ENCODE data around the gene HPX.

HPX gene

DNA sequence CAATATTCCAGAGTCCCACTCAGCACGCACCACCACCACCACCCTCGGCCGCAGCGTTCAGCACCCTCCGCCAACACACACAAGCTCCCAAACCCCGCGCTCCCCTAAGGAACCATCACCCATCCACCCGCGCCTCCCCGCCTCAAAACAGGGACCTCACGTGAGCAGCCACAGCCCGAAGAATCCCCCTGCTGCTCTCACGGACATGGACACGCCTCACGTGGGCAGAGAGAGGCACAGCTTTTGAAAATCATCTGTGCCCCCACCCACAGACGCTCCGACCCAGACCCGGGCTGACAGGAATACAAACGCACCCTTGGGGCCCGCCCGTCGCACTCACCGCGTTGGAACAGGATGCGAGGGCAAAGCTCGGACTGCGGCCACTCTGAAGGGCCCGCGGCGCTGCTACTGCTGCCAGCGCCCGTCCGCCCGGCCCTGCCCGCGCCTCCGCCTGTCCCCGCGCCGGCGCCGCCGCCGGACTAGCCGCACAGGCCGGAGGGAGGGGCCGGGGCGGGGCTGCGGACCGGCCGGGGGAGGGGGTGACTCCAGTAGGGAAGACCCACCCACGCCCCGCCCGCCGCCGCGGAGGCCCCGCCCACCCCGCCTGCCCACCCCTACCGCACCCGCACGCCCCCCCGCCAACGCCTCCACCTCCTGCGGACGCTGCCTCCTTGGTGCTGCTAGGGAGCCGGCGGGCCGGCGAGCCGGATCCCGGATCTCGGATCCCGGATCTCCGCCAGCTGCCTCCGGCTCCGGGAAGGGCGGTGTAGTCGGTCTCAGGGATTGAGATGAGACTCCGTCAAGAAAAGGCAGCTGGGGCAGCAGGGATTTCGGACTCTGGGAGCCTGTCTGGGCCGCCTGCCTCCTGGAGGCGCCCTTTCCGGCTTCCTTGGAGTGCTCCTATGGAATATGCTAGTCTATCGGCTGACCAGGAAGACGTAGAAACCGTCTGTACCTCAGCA is 32.9 kb upstream of the HPX start, which contains the start of gene TRIM3:
Gene TRIM3 (minus strand): TSS at position 491 of the 962 bp plus-strand sequence. CDS start 8,246 bp downstream, outside the sequence.
- Histone ChIP-seq H3K36me3 (peaks cover 21% of the 10 kb centered on the region), H3K27me3 (no peaks in the 10 kb centered on the region), H3K4me3 (ENCODE audit: low read depth in 1 of 2, low read length in 1 of 2) (peak within 1 kb of the TSS; percentile 75 to 84), H3K9me3 (no peaks in the 10 kb centered on the region), H3K27ac (peak within 1 kb of the TSS; percentile 76), H3K4me1 (ENCODE audit: control insufficient read depth in 1 of 2, insufficient read depth in 1 of 2, low read depth in 1 of 2, low read length in 1 of 2) (peaks cover 18 to 23% of the 10 kb centered on the region in 2 experiments)
- TF ChIP-seq, protein P1, sequence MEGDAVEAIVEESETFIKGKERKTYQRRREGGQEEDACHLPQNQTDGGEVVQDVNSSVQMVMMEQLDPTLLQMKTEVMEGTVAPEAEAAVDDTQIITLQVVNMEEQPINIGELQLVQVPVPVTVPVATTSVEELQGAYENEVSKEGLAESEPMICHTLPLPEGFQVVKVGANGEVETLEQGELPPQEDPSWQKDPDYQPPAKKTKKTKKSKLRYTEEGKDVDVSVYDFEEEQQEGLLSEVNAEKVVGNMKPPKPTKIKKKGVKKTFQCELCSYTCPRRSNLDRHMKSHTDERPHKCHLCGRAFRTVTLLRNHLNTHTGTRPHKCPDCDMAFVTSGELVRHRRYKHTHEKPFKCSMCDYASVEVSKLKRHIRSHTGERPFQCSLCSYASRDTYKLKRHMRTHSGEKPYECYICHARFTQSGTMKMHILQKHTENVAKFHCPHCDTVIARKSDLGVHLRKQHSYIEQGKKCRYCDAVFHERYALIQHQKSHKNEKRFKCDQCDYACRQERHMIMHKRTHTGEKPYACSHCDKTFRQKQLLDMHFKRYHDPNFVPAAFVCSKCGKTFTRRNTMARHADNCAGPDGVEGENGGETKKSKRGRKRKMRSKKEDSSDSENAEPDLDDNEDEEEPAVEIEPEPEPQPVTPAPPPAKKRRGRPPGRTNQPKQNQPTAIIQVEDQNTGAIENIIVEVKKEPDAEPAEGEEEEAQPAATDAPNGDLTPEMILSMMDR (IDR thresholded peaks at IDR 0.05) = peak; percentile 11

DNA sequence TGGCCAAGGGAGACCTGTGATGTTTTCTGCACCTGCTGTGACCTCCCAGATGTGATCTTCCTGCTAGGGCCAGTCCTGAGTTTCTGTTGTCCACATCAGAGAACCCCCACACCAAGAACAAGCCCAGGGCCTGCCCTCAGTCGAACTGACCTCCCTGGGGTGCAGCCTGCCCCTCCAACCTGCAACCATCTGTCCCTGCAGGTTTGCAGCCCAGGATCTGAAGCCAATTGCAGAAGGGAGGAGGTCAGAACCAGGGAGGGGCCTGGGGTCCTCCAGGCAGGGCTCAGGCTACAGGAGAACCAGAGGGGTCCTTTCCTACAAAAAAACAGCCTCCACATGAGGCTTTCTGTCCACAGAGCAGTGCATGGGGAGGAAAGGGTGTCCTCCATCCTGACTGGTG is 32.1 kb upstream of the HPX start:
- no peaks in the 10 kb centered on the region for H3K9me3 ChIP-seq
- no peak overlapping the region for H3K27ac ChIP-seq
- H3K4me3 ChIP-seq (ENCODE audit: low read depth in 1 of 2, low read length in 1 of 2) = peak overlapping the region; percentile 75 to 84
- H3K36me3 ChIP-seq = peaks cover 13% of the 10 kb centered on the region
- TF ChIP-seq, protein P1 (IDR thresholded peaks at IDR 0.05) = no peak
- H3K27me3 ChIP-seq = no peaks in the 10 kb centered on the region
- peaks cover 18 to 23% of the 10 kb centered on the region in 2 experiments for H3K4me1 ChIP-seq (ENCODE audit: control insufficient read depth in 1 of 2, insufficient read depth in 1 of 2, low read depth in 1 of 2, low read length in 1 of 2)

DNA sequence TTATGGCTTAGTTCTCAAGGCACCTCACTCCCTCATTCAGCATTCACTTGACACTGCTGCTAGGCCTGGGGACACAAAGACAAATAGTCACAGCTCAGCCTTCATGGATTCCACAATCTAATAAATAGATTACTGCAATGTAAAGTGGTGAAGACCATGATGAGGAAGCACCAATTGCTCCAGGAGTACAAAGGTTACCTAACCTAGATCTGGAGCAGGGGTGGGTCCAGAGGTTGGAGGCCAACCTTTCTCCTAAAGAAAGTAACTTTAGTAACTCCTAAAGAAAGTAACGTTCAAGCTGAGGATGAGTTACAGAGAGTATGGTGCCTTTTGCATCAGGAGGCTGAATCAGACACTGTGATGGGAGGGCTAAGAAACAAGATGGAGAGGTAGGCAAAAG is 28.8 kb upstream of the HPX start:
- Histone ChIP-seq H3K4me1 (ENCODE audit: control insufficient read depth in 1 of 2, insufficient read depth in 1 of 2, low read depth in 1 of 2, low read length in 1 of 2) (peaks cover 18 to 23% of the 10 kb centered on the region in 2 experiments), H3K36me3 (no peaks in the 10 kb centered on the region), H3K27me3 (no peaks in the 10 kb centered on the region), H3K4me3 (ENCODE audit: low read depth in 1 of 2, low read length in 1 of 2) (no peak overlapping the region), H3K9me3 (no peaks in the 10 kb centered on the region), H3K27ac (no peak overlapping the region)
- TF ChIP-seq, protein P1 (IDR thresholded peaks at IDR 0.05) = no peak

DNA sequence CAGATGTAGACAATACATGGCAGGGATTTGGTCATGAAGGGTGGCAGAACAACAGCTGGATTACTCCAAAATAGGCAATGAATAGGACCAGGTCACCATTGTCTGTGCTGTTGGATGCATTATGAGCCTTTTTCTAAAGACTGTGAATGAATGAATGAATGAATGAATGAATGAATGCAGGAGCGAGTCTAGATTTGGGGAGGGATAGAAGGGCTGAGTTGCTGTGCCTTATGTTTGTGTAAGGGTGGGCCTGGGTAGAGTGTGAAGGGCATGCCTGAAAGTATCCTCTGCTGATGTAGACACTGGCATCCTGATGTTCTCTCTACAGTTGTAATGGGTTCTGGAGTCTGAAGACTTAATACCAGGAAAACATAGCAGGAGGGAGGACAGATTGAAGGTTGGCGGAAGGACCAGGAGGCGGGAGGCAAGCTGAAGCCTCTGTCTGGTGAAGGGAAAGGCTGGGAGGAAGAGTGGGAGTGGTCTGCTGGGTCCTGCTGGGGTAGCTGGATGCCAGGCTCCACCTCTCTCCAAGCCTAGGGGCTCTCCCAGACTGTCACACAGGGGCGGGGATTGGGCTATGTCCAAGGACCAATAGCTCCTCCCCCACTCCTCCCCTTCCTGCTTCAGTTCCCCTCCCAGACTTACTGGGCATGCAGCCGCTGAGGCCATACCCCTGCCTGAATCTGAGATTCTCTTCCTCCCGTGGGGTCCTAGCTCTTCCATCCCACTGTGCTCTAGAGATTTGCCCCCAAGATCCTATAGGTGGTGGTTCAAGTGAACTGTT is 28.1 kb upstream of the HPX start:
- Histone ChIP-seq H3K27ac (no peak overlapping the region), H3K36me3 (no peaks in the 10 kb centered on the region), H3K9me3 (no peaks in the 10 kb centered on the region), H3K4me1 (ENCODE audit: control insufficient read depth in 1 of 2, insufficient read depth in 1 of 2, low read depth in 1 of 2, low read length in 1 of 2) (peaks cover 15 to 19% of the 10 kb centered on the region in 2 experiments), H3K4me3 (ENCODE audit: low read depth in 1 of 2, low read length in 1 of 2) (no peak overlapping the region), H3K27me3 (no peaks in the 10 kb centered on the region)
- TF ChIP-seq, protein P1 (IDR thresholded peaks at IDR 0.05) = no peak

DNA sequence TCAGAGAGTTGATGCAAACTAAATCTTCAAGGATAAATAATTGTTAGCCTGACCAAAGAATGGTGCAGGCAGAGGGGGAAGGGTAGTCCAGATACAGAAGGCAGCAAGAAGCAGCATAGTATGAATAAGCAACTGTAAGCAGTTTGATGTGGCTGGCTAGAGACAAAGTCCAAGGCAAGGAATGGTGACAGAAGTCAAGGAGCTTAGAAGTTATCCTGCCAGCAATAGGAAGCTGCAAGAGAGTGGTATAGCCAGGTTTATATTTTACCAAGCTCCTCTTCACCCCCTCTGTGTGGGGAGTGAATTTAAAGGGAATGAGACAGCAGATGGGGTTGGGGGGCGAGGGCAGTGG is 18.3 kb upstream of the HPX start:
- H3K27me3 ChIP-seq = no peaks in the 10 kb centered on the region
- no peak overlapping the region for H3K27ac ChIP-seq
- no peak overlapping the region for H3K4me3 ChIP-seq (ENCODE audit: low read depth in 1 of 2, low read length in 1 of 2)
- H3K9me3 ChIP-seq = no peaks in the 10 kb centered on the region
- H3K4me1 ChIP-seq (ENCODE audit: control insufficient read depth in 1 of 2, insufficient read depth in 1 of 2, low read depth in 1 of 2, low read length in 1 of 2) = no peaks in the 10 kb centered on the region
- TF ChIP-seq, protein P1 (IDR thresholded peaks at IDR 0.05) = no peak
- peaks cover 19% of the 10 kb centered on the region for H3K36me3 ChIP-seq
